A673 (cell line): Measurements from ENCODE around the gene CNTN1. TPM values are rescaled to one million over a fixed set of nuclear protein-coding genes. Genes with fewer than 3 reads are reported as not detected.

ENCODE experiments used
- BruUV-seq: library from RNA; stranded (reverse); fragments of 400-500 nt; replicated peaks from 2 replicates; lab custom pipeline; 2021; lab: Mats Ljungman, UMichigan
- CTCF ChIA-PET: fragments of 300-600 bp; sonication (Branson Sonifier 250); formaldehyde crosslinking; loops from one replicate; lab custom pipeline; 2022; ENCODE audit warnings: antibody characterized with exemption; lab: Charles Lee
- POLR2A ChIA-PET: fragments of 300-600 bp; sonication (Branson Sonifier 250); formaldehyde crosslinking; loops from one replicate; lab custom pipeline; 2022; ENCODE audit warnings: antibody characterized with exemption; ENCODE audit not compliant: low non-redundant PET; lab: Charles Lee
- DNase-seq: peaks from one replicate; pipeline ENCODE4 v3.0.0-alpha.2; 2015; ENCODE audit warnings: low spot score
- H3K27ac ChIP-seq: fragments of 200-600 bp; sonication (generic); 2 replicates; pipeline ENCODE4 v1.5.1; 2016; ENCODE audit warnings: mixed run types, low read depth, mild to moderate bottlenecking, mixed read lengths, antibody characterized with exemption, low read length; ENCODE audit not compliant: poor library complexity, severe bottlenecking
- H3K27me3 ChIP-seq: fragments of 200-600 bp; sonication (generic); replicated peaks from 2 replicates; pipeline ENCODE4 v1.6.1; 2017; ENCODE audit warnings: mixed run types, low read depth, mild to moderate bottlenecking, mixed read lengths, antibody characterized with exemption, low read length; ENCODE audit not compliant: insufficient read depth, poor library complexity
- H3K36me3 ChIP-seq: fragments of 200-600 bp; sonication (generic); 2 replicates; pipeline ENCODE4 v1.6.1; 2016; ENCODE audit warnings: mixed run types, mild to moderate bottlenecking, mixed read lengths, antibody characterized with exemption, low read length; ENCODE audit not compliant: insufficient read depth, poor library complexity, severe bottlenecking
- H3K4me1 ChIP-seq: fragments of 200-600 bp; sonication (generic); 2 replicates; pipeline ENCODE4 v1.6.1; 2017; ENCODE audit warnings: mixed run types, mild to moderate bottlenecking, mixed read lengths, antibody characterized with exemption, low read length; ENCODE audit not compliant: insufficient read depth, poor library complexity, severe bottlenecking
- H3K4me3 ChIP-seq: fragments of 200-600 bp; sonication (generic); 2 replicates; pipeline ENCODE4 v1.5.1; 2016; ENCODE audit warnings: low read depth, mixed run types, mild to moderate bottlenecking, mixed read lengths, low read length; ENCODE audit not compliant: poor library complexity, severe bottlenecking
- H3K9me3 ChIP-seq: fragments of 200-600 bp; sonication (generic); 2 replicates; pipeline ENCODE4 v1.6.1; 2016; ENCODE audit warnings: mixed run types, low read depth, mild to moderate bottlenecking, mixed read lengths, antibody characterized with exemption, low read length; ENCODE audit not compliant: poor library complexity, severe bottlenecking
- EZH2 ChIP-seq: fragments of 200-600 bp; sonication (generic); IDR thresholded peaks from 2 replicates; pipeline ENCODE4 v1.6.1; 2017; ENCODE audit warnings: borderline replicate concordance, low read depth, mild to moderate bottlenecking, mixed read lengths, antibody characterized with exemption, low read length; ENCODE audit not compliant: poor library complexity, severe bottlenecking
- intact Hi-C: fragments of 100-400 bp; cut with micrococcal nuclease; formaldehyde crosslinking; loops from one replicate; pipeline ENCODE4 v1.10.0; 2022; ENCODE audit not compliant: unreplicated experiment
- total RNA-seq: library from RNA; stranded (reverse); gene quantifications from 2 replicates; pipeline ENCODE4 v1.2.3, GENCODE V29; 2021
- TF ChIP-seq, protein P1 (sequence below): fragments of 300-800, 200-600 bp; sonication (generic); conservative IDR thresholded peaks from 2 replicates; pipeline ENCODE4 v1.5.1; 2017; ENCODE audit warnings: low read depth, mild to moderate bottlenecking, antibody characterized with exemption, low read length, moderate library complexity, mixed read lengths

Gene CNTN1
- total RNA-seq, 1 experiment from 2014 or later, result 0.90 TPM

GRCh38 chr12:40957417-40957816, 265.2 kb downstream of the CNTN1 start:
- no peaks in the 10 kb centered on the region for H3K36me3 ChIP-seq
- no peak overlapping the region for H3K4me3 ChIP-seq
- H3K9me3 ChIP-seq, result no peaks in the 10 kb centered on the region
- TF ChIP-seq, protein P1, sequence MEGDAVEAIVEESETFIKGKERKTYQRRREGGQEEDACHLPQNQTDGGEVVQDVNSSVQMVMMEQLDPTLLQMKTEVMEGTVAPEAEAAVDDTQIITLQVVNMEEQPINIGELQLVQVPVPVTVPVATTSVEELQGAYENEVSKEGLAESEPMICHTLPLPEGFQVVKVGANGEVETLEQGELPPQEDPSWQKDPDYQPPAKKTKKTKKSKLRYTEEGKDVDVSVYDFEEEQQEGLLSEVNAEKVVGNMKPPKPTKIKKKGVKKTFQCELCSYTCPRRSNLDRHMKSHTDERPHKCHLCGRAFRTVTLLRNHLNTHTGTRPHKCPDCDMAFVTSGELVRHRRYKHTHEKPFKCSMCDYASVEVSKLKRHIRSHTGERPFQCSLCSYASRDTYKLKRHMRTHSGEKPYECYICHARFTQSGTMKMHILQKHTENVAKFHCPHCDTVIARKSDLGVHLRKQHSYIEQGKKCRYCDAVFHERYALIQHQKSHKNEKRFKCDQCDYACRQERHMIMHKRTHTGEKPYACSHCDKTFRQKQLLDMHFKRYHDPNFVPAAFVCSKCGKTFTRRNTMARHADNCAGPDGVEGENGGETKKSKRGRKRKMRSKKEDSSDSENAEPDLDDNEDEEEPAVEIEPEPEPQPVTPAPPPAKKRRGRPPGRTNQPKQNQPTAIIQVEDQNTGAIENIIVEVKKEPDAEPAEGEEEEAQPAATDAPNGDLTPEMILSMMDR, result no peak
- no peak for TF ChIP-seq EZH2
- POLR2A ChIA-PET, result no interaction called here
- CTCF ChIA-PET, result no interaction called here
- no peaks in the 10 kb centered on the region for H3K4me1 ChIP-seq
- H3K27me3 ChIP-seq, result no peaks in the 10 kb centered on the region
- no peak overlapping the region for H3K27ac ChIP-seq
- BruUV-seq, result no TSS peak
- intact Hi-C loops, result no loop called here
- DNase-seq, result no peak

DNA sequence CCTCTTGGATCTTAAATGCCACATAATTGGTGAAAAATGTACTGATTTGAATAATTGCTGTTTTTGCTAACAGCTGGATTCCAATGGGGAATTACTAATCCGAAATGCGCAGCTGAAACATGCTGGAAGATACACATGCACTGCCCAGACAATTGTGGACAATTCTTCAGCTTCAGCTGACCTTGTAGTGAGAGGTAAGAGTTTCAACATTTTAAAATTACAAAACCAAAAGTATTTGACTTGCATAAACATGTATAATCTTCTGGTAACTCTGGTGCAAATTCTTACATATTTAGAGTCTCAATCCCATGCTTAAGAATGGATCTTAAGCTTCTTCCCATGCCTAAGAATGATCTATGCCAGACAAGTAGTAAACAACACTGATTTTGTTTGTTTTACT, 266.8 kb downstream of the CNTN1 start:
- no TSS peak for BruUV-seq

DNA sequence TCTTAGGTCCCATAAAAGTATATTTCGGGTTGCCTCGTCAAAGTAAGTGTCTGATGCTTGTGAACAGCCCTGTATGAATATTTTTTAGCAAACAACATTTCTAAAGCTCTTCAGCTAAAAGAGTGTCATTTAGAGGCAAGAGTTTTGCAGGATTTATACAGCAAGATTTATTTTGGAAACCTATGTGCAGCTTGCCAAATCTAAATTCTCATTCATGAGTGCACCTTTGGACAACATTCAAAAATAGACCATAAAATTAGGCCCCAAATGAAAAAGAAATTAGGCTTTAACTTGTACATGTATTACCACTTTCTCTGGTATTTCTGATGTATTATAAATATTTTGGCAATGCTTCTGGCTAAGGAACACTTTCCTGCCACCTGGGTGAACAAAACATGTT, 271.5 kb downstream of the CNTN1 start:
- POLR2A ChIA-PET, result no interaction called here
- no TSS peak for BruUV-seq
- intact Hi-C loops, result loop anchor here (5.0 to 10.0 kb wide), 2 partner anchors 289 to 1131 kb away; no protein-coding TSS in a partner anchor
- CTCF ChIA-PET, result interaction anchor here (1.0 kb wide), 1 partner anchor 227 kb away, joined by 3 read pairs; no protein-coding TSS in a partner anchor
- DNase-seq, result no peak
- Histone ChIP-seq H3K4me1 (no peaks in the 10 kb centered on the region), H3K9me3 (no peaks in the 10 kb centered on the region), H3K4me3 (no peak overlapping the region), H3K27ac (no peak overlapping the region), H3K36me3 (no peaks in the 10 kb centered on the region), H3K27me3 (no peaks in the 10 kb centered on the region)
- no peak for TF ChIP-seq EZH2
- TF ChIP-seq, protein P1, result no peak

More for the DNA sequence above, 266.8 kb downstream of the CNTN1 start:
- no peak for DNase-seq
- H3K4me1 ChIP-seq, result no peaks in the 10 kb centered on the region
- ChIA-PET POLR2A (no interaction called here), CTCF (no interaction called here)
- H3K27ac ChIP-seq, result no peak overlapping the region
- intact Hi-C loops, result no loop called here
- H3K36me3 ChIP-seq, result no peaks in the 10 kb centered on the region
- no peak overlapping the region for H3K4me3 ChIP-seq
- no peak for TF ChIP-seq EZH2
- TF ChIP-seq, protein P1, result no peak
- no peaks in the 10 kb centered on the region for H3K27me3 ChIP-seq
- no peaks in the 10 kb centered on the region for H3K9me3 ChIP-seq
